Measurements from ENCODE around the gene NPAS3. TPM values are rescaled to one million over a fixed set of nuclear protein-coding genes. Genes with fewer than 3 reads are reported as not detected.

The NPAS3 gene
- total RNA-seq, 2 experiments from 2014 or later, result not detected

GRCh38 chr14:33622496-33622895, 683.8 kb downstream of the NPAS3 start:
- H3K27ac Mint-ChIP-seq, result no peak overlapping the region
- DNase-seq, result no peak
- H3K27me3 Mint-ChIP-seq, result no peaks in the 10 kb centered on the region
- H3K9me3 Mint-ChIP-seq, result no peaks in the 10 kb centered on the region
- intact Hi-C loops (cut with micrococcal nuclease), result no loop called here
- no peaks in the 10 kb centered on the region for H3K36me3 Mint-ChIP-seq
- ChIA-PET CTCF (interaction anchor here (1.1 kb wide), 1 partner anchor 116 kb away, joined by 3 read pairs; no protein-coding TSS in a partner anchor), POLR2A (no interaction called here)
- no peaks in the 10 kb centered on the region for H3K4me1 Mint-ChIP-seq (ENCODE audit: low read depth)
- no peak overlapping the region for H3K4me3 Mint-ChIP-seq

DNA sequence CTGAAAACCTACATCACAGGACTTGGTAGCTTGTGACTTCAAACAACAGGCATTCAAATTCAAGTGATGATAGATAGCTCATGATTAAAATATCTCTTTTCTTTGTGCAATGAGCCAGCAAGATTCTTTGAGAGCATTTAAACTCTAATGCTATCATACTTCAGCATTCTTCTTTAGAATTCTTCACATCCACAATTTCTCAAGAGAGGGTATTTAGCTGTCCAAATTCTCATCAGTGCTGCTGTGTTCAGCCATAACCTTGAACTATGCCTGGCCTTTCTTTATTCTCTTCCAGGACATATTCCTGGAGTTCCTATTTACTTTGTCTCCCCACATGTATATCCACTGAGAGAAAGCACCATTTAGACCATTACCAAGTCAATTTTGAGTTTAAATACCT, 691.1 kb downstream of the NPAS3 start:
- Mint-ChIP-seq H3K27ac (no peak overlapping the region), H3K4me1 (ENCODE audit: low read depth) (no peaks in the 10 kb centered on the region), H3K36me3 (no peaks in the 10 kb centered on the region), H3K27me3 (no peaks in the 10 kb centered on the region), H3K9me3 (no peaks in the 10 kb centered on the region), H3K4me3 (no peak overlapping the region)
- intact Hi-C loops (cut with micrococcal nuclease), result no loop called here
- CTCF ChIA-PET, result no interaction called here
- POLR2A ChIA-PET, result no interaction called here
- no peak for DNase-seq

DNA sequence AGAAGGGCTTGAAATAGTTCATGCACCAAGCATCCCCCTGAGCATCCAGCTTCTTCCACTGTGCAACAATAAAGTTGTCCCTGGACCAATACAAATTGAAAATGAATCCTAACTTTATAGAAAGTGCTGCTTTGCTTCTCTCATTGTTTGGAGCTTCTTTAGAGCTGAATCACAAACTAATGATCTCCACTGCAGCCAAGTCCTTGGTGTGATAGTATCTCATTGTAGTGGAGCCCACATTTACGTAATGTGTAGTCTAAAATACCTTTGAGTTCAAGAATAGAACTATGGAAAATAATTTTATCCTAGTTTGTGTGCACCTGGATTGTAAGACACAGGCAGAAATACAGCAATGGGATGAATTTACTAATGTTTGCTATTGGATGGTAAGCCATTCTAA, 692.3 kb downstream of the NPAS3 start:
- no peaks in the 10 kb centered on the region for H3K9me3 Mint-ChIP-seq
- H3K4me1 Mint-ChIP-seq (ENCODE audit: low read depth), result no peaks in the 10 kb centered on the region
- no peak for DNase-seq
- H3K27ac Mint-ChIP-seq, result no peak overlapping the region
- no peaks in the 10 kb centered on the region for H3K27me3 Mint-ChIP-seq
- ChIA-PET CTCF (no interaction called here), POLR2A (no interaction called here)
- no peak overlapping the region for H3K4me3 Mint-ChIP-seq
- no peaks in the 10 kb centered on the region for H3K36me3 Mint-ChIP-seq
- intact Hi-C loops (cut with micrococcal nuclease), result no loop called here

- Mint-ChIP-seq H3K27me3 (no peaks in the 10 kb centered on the region), H3K4me3 (no peak overlapping the region), H3K27ac (no peak overlapping the region), H3K4me1 (ENCODE audit: low read depth) (no peaks in the 10 kb centered on the region), H3K36me3 (no peaks in the 10 kb centered on the region), H3K9me3 (no peaks in the 10 kb centered on the region)
- CTCF ChIA-PET, result no interaction called here
- POLR2A ChIA-PET, result no interaction called here
- intact Hi-C loops (cut with micrococcal nuclease), result no loop called here
- DNase-seq, result no peak
These were observed 692.8 kb downstream of the NPAS3 start for GRCh38 chr14:33631441-33631840.

GRCh38 chr14:33634631-33635030, 696.0 kb downstream of the NPAS3 start:
- ChIA-PET POLR2A (no interaction called here), CTCF (no interaction called here)
- no peaks in the 10 kb centered on the region for H3K36me3 Mint-ChIP-seq
- H3K9me3 Mint-ChIP-seq, result no peaks in the 10 kb centered on the region
- no peaks in the 10 kb centered on the region for H3K4me1 Mint-ChIP-seq (ENCODE audit: low read depth)
- no peaks in the 10 kb centered on the region for H3K27me3 Mint-ChIP-seq
- DNase-seq, result no peak
- H3K4me3 Mint-ChIP-seq, result no peak overlapping the region
- no peak overlapping the region for H3K27ac Mint-ChIP-seq
- intact Hi-C loops (cut with micrococcal nuclease), result no loop called here

GRCh38 chr14:33636716-33637115, 698.0 kb downstream of the NPAS3 start:
- Mint-ChIP-seq H3K4me1 (ENCODE audit: low read depth) (no peaks in the 10 kb centered on the region), H3K9me3 (no peaks in the 10 kb centered on the region), H3K36me3 (no peaks in the 10 kb centered on the region), H3K27me3 (no peaks in the 10 kb centered on the region), H3K4me3 (no peak overlapping the region), H3K27ac (no peak overlapping the region)
- POLR2A ChIA-PET, result no interaction called here
- CTCF ChIA-PET, result no interaction called here
- intact Hi-C loops (cut with micrococcal nuclease), result no loop called here
- DNase-seq, result no peak

DNA sequence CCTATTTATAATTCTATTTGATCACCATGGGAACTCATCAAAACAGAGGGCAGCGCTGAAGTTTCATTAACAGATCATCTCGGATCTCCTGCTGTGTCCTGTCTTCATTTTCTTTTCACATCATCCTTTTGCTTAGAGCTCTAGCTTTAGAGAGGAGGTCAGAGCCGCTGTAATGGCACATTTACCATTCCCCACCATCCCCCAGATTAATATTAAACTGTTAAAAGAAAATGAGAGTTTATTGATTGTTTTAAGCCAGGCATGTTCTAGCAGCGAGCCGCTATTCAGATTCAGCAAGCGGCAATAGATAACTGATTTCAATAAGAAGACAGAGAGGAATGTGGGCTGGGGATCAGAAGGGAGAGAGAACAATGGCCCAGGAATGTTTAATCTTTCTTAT, 703.4 kb downstream of the NPAS3 start:
- Mint-ChIP-seq H3K4me3 (no peak overlapping the region), H3K4me1 (ENCODE audit: low read depth) (no peaks in the 10 kb centered on the region), H3K36me3 (no peaks in the 10 kb centered on the region), H3K9me3 (no peaks in the 10 kb centered on the region), H3K27ac (no peak overlapping the region), H3K27me3 (no peaks in the 10 kb centered on the region)
- intact Hi-C loops (cut with micrococcal nuclease), result no loop called here
- POLR2A ChIA-PET, result no interaction called here
- no peak for DNase-seq
- CTCF ChIA-PET, result no interaction called here

DNA sequence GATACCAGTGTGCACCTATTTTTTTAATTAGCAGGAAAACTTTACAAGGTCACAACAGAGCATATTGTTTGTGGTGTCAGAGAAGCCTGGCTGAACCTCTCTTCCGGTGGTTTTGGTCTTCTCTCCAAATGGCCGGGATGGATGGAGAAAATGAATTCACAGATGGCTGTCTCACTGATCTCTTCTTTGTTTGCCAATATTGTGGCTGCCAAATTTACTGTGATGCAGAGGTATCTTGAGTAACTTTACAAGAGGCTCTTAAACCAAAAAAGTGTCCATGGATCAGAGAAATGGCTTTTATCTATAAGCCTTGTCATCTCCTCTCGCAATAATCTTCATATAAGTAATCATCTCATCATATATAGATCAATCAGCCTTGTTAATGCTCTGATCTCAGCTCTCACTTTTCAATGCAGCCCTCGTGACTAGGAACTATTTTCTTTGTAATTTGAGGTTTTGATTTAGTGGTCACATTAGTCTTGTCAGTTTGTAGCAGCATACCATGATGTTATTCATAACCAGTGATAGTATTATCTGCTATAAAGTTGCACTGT, 704.1 kb downstream of the NPAS3 start:
- intact Hi-C loops (cut with micrococcal nuclease), result no loop called here
- ChIA-PET CTCF (no interaction called here), POLR2A (interaction anchor here (0.5 kb wide), 1 partner anchor 435 kb away, joined by 3 read pairs; no protein-coding TSS in a partner anchor)
- Mint-ChIP-seq H3K4me1 (ENCODE audit: low read depth) (no peaks in the 10 kb centered on the region), H3K9me3 (no peaks in the 10 kb centered on the region), H3K36me3 (no peaks in the 10 kb centered on the region), H3K27me3 (no peaks in the 10 kb centered on the region), H3K4me3 (no peak overlapping the region), H3K27ac (no peak overlapping the region)
- no peak for DNase-seq

DNA sequence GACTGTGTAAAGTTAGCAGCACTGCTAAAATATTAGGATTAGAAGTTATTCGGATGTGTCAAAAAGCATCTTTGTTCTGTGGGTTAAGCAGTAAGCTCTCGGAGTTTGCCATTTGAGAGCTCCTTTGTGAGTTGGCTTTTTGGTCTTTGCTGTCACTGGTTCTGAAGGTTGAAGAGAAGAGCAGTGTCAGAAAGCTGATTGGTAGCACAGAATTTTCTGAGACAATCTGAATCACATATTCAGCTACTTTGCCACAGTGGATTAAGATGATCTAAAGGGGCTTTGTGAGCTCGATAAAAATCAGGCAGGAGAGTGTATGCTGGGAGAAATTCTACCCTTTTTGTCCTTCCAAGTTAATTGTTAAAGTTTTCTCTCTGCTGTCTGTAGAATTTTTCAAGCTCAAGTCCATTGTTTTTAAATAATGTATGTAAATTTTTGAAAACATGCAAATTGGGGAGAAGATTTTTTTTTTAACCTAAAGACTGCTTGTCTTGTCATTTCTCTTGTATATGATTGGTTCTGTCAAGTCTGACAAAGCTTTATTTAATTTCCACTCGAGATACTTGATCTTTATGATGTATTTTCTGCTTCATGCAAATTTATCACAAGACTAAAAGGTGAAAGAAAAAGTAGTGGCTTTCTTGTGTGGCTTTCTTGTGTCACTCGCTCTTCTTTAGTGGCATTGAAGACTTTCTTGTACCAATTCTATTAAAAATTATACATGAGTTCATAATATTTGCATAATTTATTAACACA, 704.9 kb downstream of the NPAS3 start:
- DNase-seq, result no peak
- no peaks in the 10 kb centered on the region for H3K27me3 Mint-ChIP-seq
- ChIA-PET POLR2A (interaction anchor here (0.5 kb wide), 1 partner anchor 436 kb away, joined by 3 read pairs; no protein-coding TSS in a partner anchor), CTCF (no interaction called here)
- H3K36me3 Mint-ChIP-seq, result no peaks in the 10 kb centered on the region
- H3K27ac Mint-ChIP-seq, result no peak overlapping the region
- H3K4me3 Mint-ChIP-seq, result no peak overlapping the region
- H3K4me1 Mint-ChIP-seq (ENCODE audit: low read depth), result no peaks in the 10 kb centered on the region
- H3K9me3 Mint-ChIP-seq, result no peaks in the 10 kb centered on the region
- intact Hi-C loops (cut with micrococcal nuclease), result no loop called here

DNA sequence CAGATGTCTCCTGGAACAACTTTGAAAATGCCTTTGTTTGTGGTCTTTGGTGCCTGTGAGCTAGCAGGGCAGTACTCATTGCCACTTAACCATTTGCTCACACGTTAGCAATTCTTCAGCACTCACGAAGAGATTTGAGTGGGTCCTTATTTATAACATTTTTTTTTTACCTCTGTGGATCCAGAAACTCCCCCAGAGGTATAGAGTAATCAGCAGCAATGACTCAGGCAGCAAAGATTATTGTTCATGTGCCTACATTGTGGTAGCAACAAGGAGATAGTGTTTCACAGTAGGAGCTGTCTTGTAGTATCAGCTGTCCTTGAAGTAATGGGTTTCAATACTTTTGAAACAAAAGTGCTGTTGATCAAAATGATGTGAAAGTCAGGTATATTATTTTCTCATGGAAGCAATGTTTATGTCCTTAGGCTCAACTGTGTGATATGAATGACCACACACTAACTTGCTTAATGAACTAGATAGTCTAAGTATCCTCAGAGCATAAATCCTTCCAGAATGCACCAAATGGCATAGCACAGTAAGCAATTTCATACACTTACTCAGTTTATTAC, 708.1 kb downstream of the NPAS3 start:
- Mint-ChIP-seq H3K4me3 (no peak overlapping the region), H3K4me1 (ENCODE audit: low read depth) (no peaks in the 10 kb centered on the region), H3K27me3 (no peaks in the 10 kb centered on the region), H3K36me3 (no peaks in the 10 kb centered on the region), H3K9me3 (no peaks in the 10 kb centered on the region), H3K27ac (no peak overlapping the region)
- intact Hi-C loops (cut with micrococcal nuclease), result no loop called here
- DNase-seq, result no peak
- ChIA-PET POLR2A (no interaction called here), CTCF (interaction anchor here (1.2 kb wide), 1 partner anchor 146 kb away, joined by 3 read pairs; no protein-coding TSS in a partner anchor)

DNA sequence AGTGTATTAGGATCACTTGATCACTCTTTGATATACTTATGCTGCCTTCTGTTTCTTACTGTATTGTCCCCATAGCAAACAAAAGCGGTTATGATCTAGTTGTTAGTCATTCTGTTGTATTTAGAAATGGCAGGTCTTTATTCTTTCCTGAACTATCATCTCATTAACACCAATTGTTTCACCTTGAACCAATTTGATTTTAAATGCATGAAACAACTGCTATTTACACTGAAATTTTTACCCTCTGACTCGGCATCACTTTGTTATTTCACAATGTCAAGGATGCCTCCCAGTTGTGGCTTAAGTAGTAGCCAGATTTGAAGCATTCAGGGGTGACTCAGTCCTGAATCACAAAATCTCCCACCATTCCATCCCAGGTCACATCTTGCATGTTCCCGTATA, 708.7 kb downstream of the NPAS3 start:
- intact Hi-C loops (cut with micrococcal nuclease), result no loop called here

DNA sequence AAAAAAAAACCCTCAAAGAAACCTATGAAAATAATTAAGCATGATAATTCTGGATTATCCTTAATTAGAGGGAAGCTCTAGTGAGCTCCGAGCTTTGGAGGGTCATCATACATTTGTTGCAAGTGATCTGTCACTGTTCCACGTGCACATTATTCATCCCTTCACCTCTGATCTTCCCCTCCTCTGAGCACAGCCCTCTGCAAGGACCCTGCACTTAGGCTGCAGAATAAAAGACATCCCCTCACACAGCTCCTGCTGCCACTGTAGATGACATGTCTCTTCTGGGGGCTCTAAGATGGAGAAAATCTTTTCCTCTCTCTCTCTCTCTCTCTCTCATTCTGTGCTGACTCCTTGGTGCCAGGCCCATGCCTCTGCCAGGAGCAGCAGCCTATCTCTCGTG, 711.8 kb downstream of the NPAS3 start:
- ChIA-PET CTCF (interaction anchor here (1.1 kb wide), 1 partner anchor 33 kb away, joined by 3 read pairs; no protein-coding TSS in a partner anchor), POLR2A (no interaction called here)
- Mint-ChIP-seq H3K9me3 (no peaks in the 10 kb centered on the region), H3K4me3 (no peak overlapping the region), H3K27ac (no peak overlapping the region), H3K27me3 (no peaks in the 10 kb centered on the region), H3K4me1 (ENCODE audit: low read depth) (no peaks in the 10 kb centered on the region), H3K36me3 (no peaks in the 10 kb centered on the region)
- DNase-seq, result no peak
- intact Hi-C loops (cut with micrococcal nuclease), result no loop called here

More for the DNA sequence above, 708.7 kb downstream of the NPAS3 start:
- no peak for DNase-seq
- H3K4me1 Mint-ChIP-seq (ENCODE audit: low read depth), result no peaks in the 10 kb centered on the region
- POLR2A ChIA-PET, result no interaction called here
- no peaks in the 10 kb centered on the region for H3K36me3 Mint-ChIP-seq
- no peaks in the 10 kb centered on the region for H3K9me3 Mint-ChIP-seq
- H3K27ac Mint-ChIP-seq, result no peak overlapping the region
- CTCF ChIA-PET, result no interaction called here
- no peaks in the 10 kb centered on the region for H3K27me3 Mint-ChIP-seq
- H3K4me3 Mint-ChIP-seq, result no peak overlapping the region

All from activated CD4-positive, alpha-beta memory T cell treated with anti-CD3 and anti-CD28 coated beads for 36 hours (primary cell).